ENCODE data around the gene MAP9. TPM values are rescaled to one million over a fixed set of nuclear protein-coding genes. Genes with fewer than 3 reads are reported as not detected.

Gene MAP9
- total and polyA plus RNA-seq, 2 experiments from 2014 or later, result 16.0 to 33.7 TPM

DNA sequence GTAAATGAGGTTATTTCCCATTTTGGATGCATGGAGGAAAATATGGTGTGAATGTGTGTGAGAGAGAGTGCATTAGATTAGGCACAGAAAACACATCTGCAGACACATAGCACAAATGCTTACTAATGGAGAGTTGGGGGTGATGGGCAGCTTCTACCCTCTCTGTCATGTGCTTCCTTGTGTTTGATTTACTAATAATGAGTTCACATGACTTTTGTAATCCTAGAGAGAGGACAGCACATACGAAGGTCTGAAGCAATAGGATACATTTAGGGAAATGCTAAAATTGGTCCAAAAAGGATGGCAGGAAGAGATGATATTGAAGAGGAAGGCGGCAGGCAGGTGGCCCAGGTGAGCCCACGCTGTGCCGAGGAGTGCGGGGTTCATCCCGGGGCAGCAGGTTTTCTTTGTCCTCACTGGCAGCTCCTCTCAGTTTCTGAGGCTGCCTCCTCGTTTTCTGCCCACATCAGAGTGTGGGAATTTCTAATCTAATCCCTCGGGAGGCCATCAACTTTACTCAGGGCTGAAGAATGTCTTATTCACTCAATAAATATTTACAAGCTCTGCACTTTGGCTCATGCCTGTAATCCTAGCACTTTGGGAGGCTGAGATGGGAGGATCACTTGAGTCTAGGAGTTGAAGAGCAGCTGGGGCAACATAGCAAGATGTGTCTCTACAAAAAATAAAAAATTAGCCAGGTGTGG lies 15.9 kb upstream of the MAP9 start:
- H3F3A ChIP-seq (replicated peaks; ENCODE audit: low read depth), result no peaks in the 10 kb centered on the region
- no peak overlapping the region for H3K27ac ChIP-seq (ENCODE audit: low read depth)
- no peaks in the 10 kb centered on the region for H3K27me3 ChIP-seq (ENCODE audit: insufficient read depth)
- H3K9me3 Mint-ChIP-seq, result peaks cover 6% of the 10 kb centered on the region; the same call in 1 of the 3 replicates
- H3K4me3 Mint-ChIP-seq, result no peak overlapping the region
- no peaks in the 10 kb centered on the region for H3K9me2 ChIP-seq (ENCODE audit: insufficient read depth)
- no peaks in the 10 kb centered on the region for H3K36me3 ChIP-seq (ENCODE audit: insufficient read depth)
- no peaks in the 10 kb centered on the region for H3K4me1 ChIP-seq (ENCODE audit: insufficient read depth)
- no peak for ATAC-seq
- no peak overlapping the region for H2AFZ ChIP-seq
- no peak overlapping the region for H3K4me3 ChIP-seq
- no peak overlapping the region for H3K27ac Mint-ChIP-seq
- no peaks in the 10 kb centered on the region for H3K79me2 ChIP-seq (replicated peaks; ENCODE audit: insufficient read depth)
- no peaks in the 10 kb centered on the region for H3K36me3 Mint-ChIP-seq (ENCODE audit: low read depth)
- H3K4me1 Mint-ChIP-seq, result no peaks in the 10 kb centered on the region
- H3K27me3 Mint-ChIP-seq (ENCODE audit: insufficient read depth, low read depth, poor library complexity), result no peaks in the 10 kb centered on the region
- TF ChIP-seq, protein P1, sequence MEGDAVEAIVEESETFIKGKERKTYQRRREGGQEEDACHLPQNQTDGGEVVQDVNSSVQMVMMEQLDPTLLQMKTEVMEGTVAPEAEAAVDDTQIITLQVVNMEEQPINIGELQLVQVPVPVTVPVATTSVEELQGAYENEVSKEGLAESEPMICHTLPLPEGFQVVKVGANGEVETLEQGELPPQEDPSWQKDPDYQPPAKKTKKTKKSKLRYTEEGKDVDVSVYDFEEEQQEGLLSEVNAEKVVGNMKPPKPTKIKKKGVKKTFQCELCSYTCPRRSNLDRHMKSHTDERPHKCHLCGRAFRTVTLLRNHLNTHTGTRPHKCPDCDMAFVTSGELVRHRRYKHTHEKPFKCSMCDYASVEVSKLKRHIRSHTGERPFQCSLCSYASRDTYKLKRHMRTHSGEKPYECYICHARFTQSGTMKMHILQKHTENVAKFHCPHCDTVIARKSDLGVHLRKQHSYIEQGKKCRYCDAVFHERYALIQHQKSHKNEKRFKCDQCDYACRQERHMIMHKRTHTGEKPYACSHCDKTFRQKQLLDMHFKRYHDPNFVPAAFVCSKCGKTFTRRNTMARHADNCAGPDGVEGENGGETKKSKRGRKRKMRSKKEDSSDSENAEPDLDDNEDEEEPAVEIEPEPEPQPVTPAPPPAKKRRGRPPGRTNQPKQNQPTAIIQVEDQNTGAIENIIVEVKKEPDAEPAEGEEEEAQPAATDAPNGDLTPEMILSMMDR (conservative IDR thresholded peaks at IDR 0.05; ENCODE audit: low read depth in 2 of 2), result no peak
- no peak for TF ChIP-seq EZH2phosphoT487 (IDR thresholded peaks at IDR 0.05; ENCODE audit: unreplicated experiment)
- TF ChIP-seq, protein P2, sequence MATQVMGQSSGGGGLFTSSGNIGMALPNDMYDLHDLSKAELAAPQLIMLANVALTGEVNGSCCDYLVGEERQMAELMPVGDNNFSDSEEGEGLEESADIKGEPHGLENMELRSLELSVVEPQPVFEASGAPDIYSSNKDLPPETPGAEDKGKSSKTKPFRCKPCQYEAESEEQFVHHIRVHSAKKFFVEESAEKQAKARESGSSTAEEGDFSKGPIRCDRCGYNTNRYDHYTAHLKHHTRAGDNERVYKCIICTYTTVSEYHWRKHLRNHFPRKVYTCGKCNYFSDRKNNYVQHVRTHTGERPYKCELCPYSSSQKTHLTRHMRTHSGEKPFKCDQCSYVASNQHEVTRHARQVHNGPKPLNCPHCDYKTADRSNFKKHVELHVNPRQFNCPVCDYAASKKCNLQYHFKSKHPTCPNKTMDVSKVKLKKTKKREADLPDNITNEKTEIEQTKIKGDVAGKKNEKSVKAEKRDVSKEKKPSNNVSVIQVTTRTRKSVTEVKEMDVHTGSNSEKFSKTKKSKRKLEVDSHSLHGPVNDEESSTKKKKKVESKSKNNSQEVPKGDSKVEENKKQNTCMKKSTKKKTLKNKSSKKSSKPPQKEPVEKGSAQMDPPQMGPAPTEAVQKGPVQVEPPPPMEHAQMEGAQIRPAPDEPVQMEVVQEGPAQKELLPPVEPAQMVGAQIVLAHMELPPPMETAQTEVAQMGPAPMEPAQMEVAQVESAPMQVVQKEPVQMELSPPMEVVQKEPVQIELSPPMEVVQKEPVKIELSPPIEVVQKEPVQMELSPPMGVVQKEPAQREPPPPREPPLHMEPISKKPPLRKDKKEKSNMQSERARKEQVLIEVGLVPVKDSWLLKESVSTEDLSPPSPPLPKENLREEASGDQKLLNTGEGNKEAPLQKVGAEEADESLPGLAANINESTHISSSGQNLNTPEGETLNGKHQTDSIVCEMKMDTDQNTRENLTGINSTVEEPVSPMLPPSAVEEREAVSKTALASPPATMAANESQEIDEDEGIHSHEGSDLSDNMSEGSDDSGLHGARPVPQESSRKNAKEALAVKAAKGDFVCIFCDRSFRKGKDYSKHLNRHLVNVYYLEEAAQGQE (IDR thresholded peaks at IDR 0.05; ENCODE audit: unreplicated experiment), result no peak
- TF ChIP-seq CREB1 (CRISPR knock-in tag; IDR thresholded peaks at IDR 0.05; ENCODE audit: low read depth), result no peak
- TF ChIP-seq, protein P3, sequence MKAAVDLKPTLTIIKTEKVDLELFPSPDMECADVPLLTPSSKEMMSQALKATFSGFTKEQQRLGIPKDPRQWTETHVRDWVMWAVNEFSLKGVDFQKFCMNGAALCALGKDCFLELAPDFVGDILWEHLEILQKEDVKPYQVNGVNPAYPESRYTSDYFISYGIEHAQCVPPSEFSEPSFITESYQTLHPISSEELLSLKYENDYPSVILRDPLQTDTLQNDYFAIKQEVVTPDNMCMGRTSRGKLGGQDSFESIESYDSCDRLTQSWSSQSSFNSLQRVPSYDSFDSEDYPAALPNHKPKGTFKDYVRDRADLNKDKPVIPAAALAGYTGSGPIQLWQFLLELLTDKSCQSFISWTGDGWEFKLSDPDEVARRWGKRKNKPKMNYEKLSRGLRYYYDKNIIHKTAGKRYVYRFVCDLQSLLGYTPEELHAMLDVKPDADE (IDR thresholded peaks at IDR 0.05), result no peak
- TF ChIP-seq, protein P4, sequence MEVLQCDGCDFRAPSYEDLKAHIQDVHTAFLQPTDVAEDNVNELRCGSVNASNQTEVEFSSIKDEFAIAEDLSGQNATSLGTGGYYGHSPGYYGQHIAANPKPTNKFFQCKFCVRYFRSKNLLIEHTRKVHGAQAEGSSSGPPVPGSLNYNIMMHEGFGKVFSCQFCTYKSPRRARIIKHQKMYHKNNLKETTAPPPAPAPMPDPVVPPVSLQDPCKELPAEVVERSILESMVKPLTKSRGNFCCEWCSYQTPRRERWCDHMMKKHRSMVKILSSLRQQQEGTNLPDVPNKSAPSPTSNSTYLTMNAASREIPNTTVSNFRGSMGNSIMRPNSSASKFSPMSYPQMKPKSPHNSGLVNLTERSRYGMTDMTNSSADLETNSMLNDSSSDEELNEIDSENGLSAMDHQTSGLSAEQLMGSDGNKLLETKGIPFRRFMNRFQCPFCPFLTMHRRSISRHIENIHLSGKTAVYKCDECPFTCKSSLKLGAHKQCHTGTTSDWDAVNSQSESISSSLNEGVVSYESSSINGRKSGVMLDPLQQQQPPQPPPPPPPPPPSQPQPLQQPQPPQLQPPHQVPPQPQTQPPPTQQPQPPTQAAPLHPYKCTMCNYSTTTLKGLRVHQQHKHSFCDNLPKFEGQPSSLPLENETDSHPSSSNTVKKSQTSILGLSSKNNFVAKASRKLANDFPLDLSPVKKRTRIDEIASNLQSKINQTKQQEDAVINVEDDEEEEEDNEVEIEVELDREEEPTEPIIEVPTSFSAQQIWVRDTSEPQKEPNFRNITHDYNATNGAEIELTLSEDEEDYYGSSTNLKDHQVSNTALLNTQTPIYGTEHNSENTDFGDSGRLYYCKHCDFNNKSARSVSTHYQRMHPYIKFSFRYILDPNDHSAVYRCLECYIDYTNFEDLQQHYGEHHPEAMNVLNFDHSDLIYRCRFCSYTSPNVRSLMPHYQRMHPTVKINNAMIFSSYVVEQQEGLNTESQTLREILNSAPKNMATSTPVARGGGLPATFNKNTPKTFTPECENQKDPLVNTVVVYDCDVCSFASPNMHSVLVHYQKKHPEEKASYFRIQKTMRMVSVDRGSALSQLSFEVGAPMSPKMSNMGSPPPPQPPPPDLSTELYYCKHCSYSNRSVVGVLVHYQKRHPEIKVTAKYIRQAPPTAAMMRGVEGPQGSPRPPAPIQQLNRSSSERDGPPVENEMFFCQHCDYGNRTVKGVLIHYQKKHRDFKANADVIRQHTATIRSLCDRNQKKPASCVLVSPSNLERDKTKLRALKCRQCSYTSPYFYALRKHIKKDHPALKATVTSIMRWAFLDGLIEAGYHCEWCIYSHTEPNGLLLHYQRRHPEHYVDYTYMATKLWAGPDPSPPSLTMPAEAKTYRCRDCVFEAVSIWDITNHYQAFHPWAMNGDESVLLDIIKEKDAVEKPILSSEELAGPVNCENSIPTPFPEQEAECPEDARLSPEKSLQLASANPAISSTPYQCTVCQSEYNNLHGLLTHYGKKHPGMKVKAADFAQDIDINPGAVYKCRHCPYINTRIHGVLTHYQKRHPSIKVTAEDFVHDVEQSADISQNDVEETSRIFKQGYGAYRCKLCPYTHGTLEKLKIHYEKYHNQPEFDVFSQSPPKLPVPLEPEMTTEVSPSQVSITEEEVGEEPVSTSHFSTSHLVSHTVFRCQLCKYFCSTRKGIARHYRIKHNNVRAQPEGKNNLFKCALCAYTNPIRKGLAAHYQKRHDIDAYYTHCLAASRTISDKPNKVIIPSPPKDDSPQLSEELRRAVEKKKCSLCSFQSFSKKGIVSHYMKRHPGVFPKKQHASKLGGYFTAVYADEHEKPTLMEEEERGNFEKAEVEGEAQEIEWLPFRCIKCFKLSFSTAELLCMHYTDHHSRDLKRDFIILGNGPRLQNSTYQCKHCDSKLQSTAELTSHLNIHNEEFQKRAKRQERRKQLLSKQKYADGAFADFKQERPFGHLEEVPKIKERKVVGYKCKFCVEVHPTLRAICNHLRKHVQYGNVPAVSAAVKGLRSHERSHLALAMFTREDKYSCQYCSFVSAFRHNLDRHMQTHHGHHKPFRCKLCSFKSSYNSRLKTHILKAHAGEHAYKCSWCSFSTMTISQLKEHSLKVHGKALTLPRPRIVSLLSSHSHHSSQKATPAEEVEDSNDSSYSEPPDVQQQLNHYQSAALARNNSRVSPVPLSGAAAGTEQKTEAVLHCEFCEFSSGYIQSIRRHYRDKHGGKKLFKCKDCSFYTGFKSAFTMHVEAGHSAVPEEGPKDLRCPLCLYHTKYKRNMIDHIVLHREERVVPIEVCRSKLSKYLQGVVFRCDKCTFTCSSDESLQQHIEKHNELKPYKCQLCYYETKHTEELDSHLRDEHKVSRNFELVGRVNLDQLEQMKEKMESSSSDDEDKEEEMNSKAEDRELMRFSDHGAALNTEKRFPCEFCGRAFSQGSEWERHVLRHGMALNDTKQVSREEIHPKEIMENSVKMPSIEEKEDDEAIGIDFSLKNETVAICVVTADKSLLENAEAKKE (CRISPR knock-in tag; IDR thresholded peaks at IDR 0.05), result no peak
- TF ChIP-seq POLR2AphosphoS5 (IDR thresholded peaks at IDR 0.05; ENCODE audit: low read depth), result no peak
- TF ChIP-seq ZNF114 (CRISPR knock-in tag; IDR thresholded peaks at IDR 0.05), result no peak
- TF ChIP-seq ZNF331 (CRISPR knock-in tag; IDR thresholded peaks at IDR 0.05; ENCODE audit: low read depth), result no peak
- TF ChIP-seq NANOG (IDR thresholded peaks at IDR 0.05; ENCODE audit: borderline replicate concordance), result no peak
- TF ChIP-seq STAT1 (IDR thresholded peaks at IDR 0.05; ENCODE audit: unreplicated experiment), result no peak
- no peak for TF ChIP-seq JUNB (IDR thresholded peaks at IDR 0.05; ENCODE audit: unreplicated experiment)
- no peak for TF ChIP-seq EZH2 (IDR thresholded peaks at IDR 0.05; ENCODE audit: low read depth, unreplicated experiment)
- no peak for DNase-seq (ENCODE audit: low spot score)
- no peaks in the 10 kb centered on the region for H4K20me1 ChIP-seq (replicated peaks; ENCODE audit: insufficient read depth)
- H3K4me2 ChIP-seq, result no peak overlapping the region

Data from GM23338 (cell line).